AG10803 (cell line): ENCODE measurements around the gene PCK1.

Experiments used
- DNase-seq: peaks from one replicate; pipeline ENCODE4 v3.0.0; 2010; ENCODE audit warnings: low read depth
- H3K4me3 ChIP-seq: 2 replicates; pipeline ENCODE4 v1.5.1; 2011; ENCODE audit warnings: mild to moderate bottlenecking, low read length, control low read depth
- TF ChIP-seq, protein P1 (sequence below): conservative IDR thresholded peaks from 2 replicates; pipeline ENCODE4 v1.5.1; 2011; ENCODE audit warnings: mild to moderate bottlenecking, low read length, control low read depth, inconsistent platforms

The PCK1 gene

DNA sequence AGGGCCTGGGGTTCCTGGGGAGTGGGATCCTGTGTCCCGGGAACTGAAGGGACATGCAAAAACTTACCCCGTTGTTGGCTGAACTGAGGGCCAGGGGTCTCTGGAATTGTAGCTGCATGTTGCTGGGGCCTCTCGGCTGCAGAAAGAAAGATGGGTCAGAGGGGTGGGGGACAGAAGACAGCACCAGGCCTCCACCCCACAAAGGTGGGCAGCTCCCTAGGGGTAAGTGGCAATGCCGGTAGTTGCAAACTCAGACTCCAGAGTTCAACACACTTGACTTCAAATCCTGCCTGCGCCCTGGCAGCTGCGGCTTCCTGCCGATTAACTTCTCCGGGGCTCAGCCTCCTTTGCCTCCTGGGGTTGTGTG, 54.5 kb downstream of the PCK1 start:
- no peak overlapping the region for H3K4me3 ChIP-seq
- TF ChIP-seq, protein P1, sequence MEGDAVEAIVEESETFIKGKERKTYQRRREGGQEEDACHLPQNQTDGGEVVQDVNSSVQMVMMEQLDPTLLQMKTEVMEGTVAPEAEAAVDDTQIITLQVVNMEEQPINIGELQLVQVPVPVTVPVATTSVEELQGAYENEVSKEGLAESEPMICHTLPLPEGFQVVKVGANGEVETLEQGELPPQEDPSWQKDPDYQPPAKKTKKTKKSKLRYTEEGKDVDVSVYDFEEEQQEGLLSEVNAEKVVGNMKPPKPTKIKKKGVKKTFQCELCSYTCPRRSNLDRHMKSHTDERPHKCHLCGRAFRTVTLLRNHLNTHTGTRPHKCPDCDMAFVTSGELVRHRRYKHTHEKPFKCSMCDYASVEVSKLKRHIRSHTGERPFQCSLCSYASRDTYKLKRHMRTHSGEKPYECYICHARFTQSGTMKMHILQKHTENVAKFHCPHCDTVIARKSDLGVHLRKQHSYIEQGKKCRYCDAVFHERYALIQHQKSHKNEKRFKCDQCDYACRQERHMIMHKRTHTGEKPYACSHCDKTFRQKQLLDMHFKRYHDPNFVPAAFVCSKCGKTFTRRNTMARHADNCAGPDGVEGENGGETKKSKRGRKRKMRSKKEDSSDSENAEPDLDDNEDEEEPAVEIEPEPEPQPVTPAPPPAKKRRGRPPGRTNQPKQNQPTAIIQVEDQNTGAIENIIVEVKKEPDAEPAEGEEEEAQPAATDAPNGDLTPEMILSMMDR: no peak
- no peak for DNase-seq

DNA sequence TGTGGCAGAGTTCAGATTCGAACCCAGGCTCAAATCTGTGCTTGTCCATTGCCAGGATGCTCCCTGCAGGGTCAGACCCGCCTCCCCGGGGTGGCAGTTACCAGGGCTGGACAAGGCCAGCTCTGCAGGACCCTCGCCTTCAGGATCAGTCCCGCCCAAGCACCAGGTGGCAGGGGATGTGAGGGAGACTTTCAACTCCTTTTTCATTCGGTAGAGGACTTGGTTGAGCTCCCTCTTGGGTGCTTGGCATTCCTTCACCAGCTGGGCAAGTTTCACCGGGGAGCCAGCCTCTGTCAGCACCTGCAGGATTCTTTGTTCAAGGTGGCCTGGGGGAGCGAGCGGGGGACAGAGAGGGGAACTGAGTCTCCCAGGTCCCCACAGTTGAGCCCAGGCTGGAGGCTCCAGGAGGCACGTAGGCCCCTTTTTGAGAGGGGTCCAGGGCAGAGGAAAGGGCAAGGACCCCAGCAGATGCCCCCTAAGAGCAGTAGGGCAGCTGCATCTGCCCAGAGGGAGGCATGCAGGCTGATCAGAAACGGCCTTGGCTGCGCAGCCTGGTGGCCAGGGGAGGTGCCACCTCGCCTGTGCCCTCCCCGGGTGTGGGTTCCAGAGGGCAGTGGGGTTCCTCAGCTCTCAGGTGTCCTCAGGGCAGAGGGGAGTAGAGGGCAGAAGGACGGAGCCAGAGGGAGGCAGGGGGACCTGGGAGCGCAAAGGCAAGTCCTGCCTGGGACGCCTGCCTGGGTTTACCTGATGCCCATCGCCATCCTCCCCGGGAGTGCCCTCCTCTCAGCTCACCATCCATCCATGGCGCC, 55.4 kb downstream of the PCK1 start:
- H3K4me3 ChIP-seq: no peak overlapping the region
- no peak for DNase-seq
- TF ChIP-seq, protein P1: no peak

DNA sequence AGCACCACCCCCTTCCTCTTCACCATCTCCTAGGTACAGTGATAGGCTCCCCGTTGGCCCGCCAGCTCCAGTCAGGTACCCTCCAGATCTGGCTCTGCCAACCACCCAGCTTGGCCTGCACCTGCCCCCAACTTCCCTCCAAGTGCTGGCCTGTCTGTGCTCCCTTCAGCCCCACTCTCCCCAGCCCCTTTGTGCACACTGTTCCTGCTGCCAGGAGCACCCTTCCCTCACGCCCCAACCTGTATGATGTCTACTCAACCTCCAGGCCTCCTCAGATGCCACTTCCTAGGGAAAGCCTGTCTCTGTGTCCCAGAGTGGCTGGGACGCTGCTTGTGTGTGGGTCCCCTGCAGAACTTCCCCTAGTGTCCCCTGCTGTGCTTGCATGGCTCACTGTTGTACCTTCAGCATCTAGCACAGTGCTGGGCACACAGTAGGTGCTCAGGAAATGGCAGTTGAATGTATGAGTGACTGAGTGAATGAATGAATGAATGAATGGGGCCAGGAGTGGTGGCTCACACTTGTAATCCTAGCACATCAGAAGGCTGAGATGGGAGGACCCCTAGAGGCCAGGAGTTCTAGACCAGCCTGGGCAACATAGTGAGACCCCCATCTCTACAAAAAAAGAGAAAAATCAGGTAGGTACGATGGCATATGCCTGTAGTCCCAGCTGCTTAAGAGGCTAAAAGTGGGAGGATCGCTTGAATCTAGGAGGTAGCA, 56.3 kb downstream of the PCK1 start:
- TF ChIP-seq, protein P1: no peak
- no peak overlapping the region for H3K4me3 ChIP-seq
- no peak for DNase-seq
